SK-N-DZ (cell line): ENCODE results near the gene PRMT1.

ENCODE experiments used
- DNase-seq: peaks from one replicate; pipeline ENCODE4 v3.0.0-alpha.2; 2015; ENCODE audit warnings: low spot score

Gene PRMT1

GRCh38 chr19:49667473-49667872, 9.6 kb upstream of the PRMT1 start:
- no peak for DNase-seq

GRCh38 chr19:49669516-49669915, 7.6 kb upstream of the PRMT1 start:
- no peak for DNase-seq

- DNase-seq = peak; percentile 79
These were observed 4.7 kb upstream of the PRMT1 start for GRCh38 chr19:49672131-49672919.

- peak; percentile 88 for DNase-seq
These were observed 811 bp upstream of the PRMT1 start for GRCh38 chr19:49676136-49676783.

- DNase-seq = peak; percentile 98
These were observed 264 bp upstream of the PRMT1 start for GRCh38 chr19:49676784-49677230.

- peak; percentile 82 for DNase-seq
These were observed 1.0 kb downstream of the PRMT1 start for GRCh38 chr19:49677901-49678674.

GRCh38 chr19:49678985-49679770, 2.1 kb downstream of the PRMT1 start:
- DNase-seq = no peak

GRCh38 chr19:49679771-49680413, 2.8 kb downstream of the PRMT1 start:
- DNase-seq = no peak

- DNase-seq = peak; percentile 89
These were observed 3.6 kb downstream of the PRMT1 start for GRCh38 chr19:49680421-49681351.

GRCh38 chr19:49681830-49682229, 4.8 kb downstream of the PRMT1 start:
- no peak for DNase-seq

- no peak for DNase-seq
These were observed 5.2 kb downstream of the PRMT1 start for GRCh38 chr19:49682274-49682673.

GRCh38 chr19:49683814-49684250, 6.8 kb downstream of the PRMT1 start:
- DNase-seq = no peak

- no peak for DNase-seq
These were observed 7.3 kb downstream of the PRMT1 start for GRCh38 chr19:49684251-49684982.

- DNase-seq = no peak
These were observed 8.0 kb downstream of the PRMT1 start for GRCh38 chr19:49684983-49685553.

GRCh38 chr19:49685845-49686332, 8.8 kb downstream of the PRMT1 start:
- no peak for DNase-seq

- no peak for DNase-seq
These were observed 9.5 kb downstream of the PRMT1 start for GRCh38 chr19:49686503-49687088.

GRCh38 chr19:49687150-49687549, 10.1 kb downstream of the PRMT1 start:
- no peak for DNase-seq
